HCT116 (cell line): ENCODE measurements around the gene MYLK.
A peak's percentile ranks its signal among the peaks of the same experiment; 100 is the strongest.

Experiments
- CTCF ChIP-seq, 3 experiments: fragments of 200-600 bp in 1 of 3; sonication (generic) in 1 of 3; IDR thresholded peaks in 2 of 3; conservative IDR thresholded peaks in 1 of 3; 2 replicates each; pipeline ENCODE4 v1.5.1; 2012 to 2017; ENCODE audit warnings: low read depth in 2 of 3, low read length in 2 of 3, antibody characterized with exemption in 1 of 3, borderline replicate concordance in 1 of 3, control low read depth in 1 of 3, mild to moderate bottlenecking in 1 of 3, mixed read lengths in 1 of 3, mixed run types in 1 of 3, moderate library complexity in 1 of 3; ENCODE audit not compliant: insufficient read depth in 1 of 3
- ELF1 ChIP-seq: IDR thresholded peaks from 2 replicates; pipeline ENCODE4 v1.6.1; 2012; ENCODE audit warnings: low read depth, borderline replicate concordance
- EZH2 ChIP-seq: fragments of 200-600 bp; sonication (generic); IDR thresholded peaks from 2 replicates; pipeline ENCODE4 v1.6.1; 2017; ENCODE audit warnings: antibody characterized with exemption, mixed run types
- EZH2phosphoT487 ChIP-seq: fragments of 200-600 bp; IDR thresholded peaks from 2 replicates; pipeline ENCODE4 v1.6.1; 2018; ENCODE audit warnings: antibody characterized with exemption, borderline replicate concordance
- FOSL1 ChIP-seq: IDR thresholded peaks from 2 replicates; pipeline ENCODE4 v1.6.1; 2012; ENCODE audit warnings: low read depth
- POLR2A ChIP-seq: IDR thresholded peaks from 2 replicates; pipeline ENCODE4 v1.7.0; 2011; ENCODE audit warnings: borderline replicate concordance; ENCODE audit not compliant: insufficient read depth, insufficient read length; ENCODE audit errors: extremely low read depth
- POLR2AphosphoS5 ChIP-seq: IDR thresholded peaks from 2 replicates; pipeline ENCODE4 v1.6.1; 2011; ENCODE audit warnings: mild to moderate bottlenecking, low read depth, low read length, moderate library complexity
- RAD21 ChIP-seq: IDR thresholded peaks from 2 replicates; pipeline ENCODE4 v1.6.1; 2012; ENCODE audit warnings: low read depth, mild to moderate bottlenecking
- SP1 ChIP-seq: IDR thresholded peaks from 2 replicates; pipeline ENCODE4 v1.6.1; 2012; ENCODE audit warnings: low read depth
- YY1 ChIP-seq: IDR thresholded peaks from 2 replicates; pipeline ENCODE4 v1.6.1; 2011; ENCODE audit warnings: low read length, low read depth, moderate library complexity, mild to moderate bottlenecking; ENCODE audit not compliant: insufficient replicate concordance; ENCODE audit errors: extremely low read depth
- ZNF274 ChIP-seq: fragments of 200-500 bp; sonication (Bioruptor generic); IDR thresholded peaks from 2 replicates; pipeline ENCODE4 v1.6.1; 2014; ENCODE audit warnings: mild to moderate bottlenecking, low read depth, low read length, inconsistent platforms

DNA sequence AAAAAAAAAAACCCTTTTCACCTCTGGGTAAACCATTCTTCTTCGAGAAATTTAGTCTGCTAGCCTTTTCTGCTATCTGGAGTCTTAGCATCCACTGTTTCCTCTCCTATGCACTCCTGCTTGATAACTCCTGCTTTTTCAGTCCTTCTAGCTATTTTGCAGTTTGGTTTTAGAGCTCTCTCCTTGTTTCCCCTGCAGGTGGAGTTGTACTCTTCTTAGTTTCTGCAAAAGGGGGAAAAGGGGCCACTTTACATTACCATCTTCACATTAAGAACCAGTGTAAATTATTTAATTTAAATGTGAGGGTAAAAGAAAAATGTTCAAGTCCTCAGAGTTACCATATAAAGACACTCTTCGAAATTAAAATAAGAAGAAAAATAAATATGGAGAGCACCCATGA, 23.6 kb upstream of the MYLK start:
- TF ChIP-seq RAD21: peak; percentile 32; the same call in 1 of the 2 replicates
- no peak for TF ChIP-seq EZH2
- TF ChIP-seq ZNF274: no peak
- TF ChIP-seq CTCF (IDR thresholded peaks at IDR 0.05 in 2 of 3, conservative IDR thresholded peaks at IDR 0.05 in 1 of 3; ENCODE audit: borderline replicate concordance in 1 of 3, insufficient read depth in 1 of 3, low read depth in 2 of 3, low read length in 2 of 3): peak; percentile 15 to 26 (median 22); a peak in 1 of 6 replicates
- no peak for TF ChIP-seq FOSL1
- TF ChIP-seq ELF1: no peak
- no peak for TF ChIP-seq POLR2AphosphoS5
- TF ChIP-seq EZH2phosphoT487: no peak
- no peak for TF ChIP-seq POLR2A
- TF ChIP-seq SP1: no peak
- TF ChIP-seq YY1: no peak
